Subcutaneous abdominal adipose tissue (tissue), 5 donors: ENCODE results near the gene WDR18.
A peak's percentile ranks its signal among the peaks of the same experiment; 100 is the strongest.

Experiments
- H3K27ac ChIP-seq: one replicate; pipeline ENCODE4 v1.7.0; 2013; ENCODE audit warnings: low read depth, mild to moderate bottlenecking, inconsistent platforms, low read length, moderate library complexity
- H3K27me3 ChIP-seq, 5 donors: one replicate each; pipeline ENCODE4 v1.7.0; 2013; ENCODE audit warnings: low read length in 5 of 5, inconsistent platforms in 1 of 5; ENCODE audit not compliant: control insufficient read depth in 5 of 5, insufficient read depth in 4 of 5
- H3K36me3 ChIP-seq, 5 donors: one replicate each; pipeline ENCODE4 v1.7.0; 2013; ENCODE audit warnings: low read length in 5 of 5; ENCODE audit not compliant: control insufficient read depth in 5 of 5, insufficient read depth in 5 of 5
- H3K4me1 ChIP-seq, 5 donors: one replicate each; pipeline ENCODE4 v1.7.0; 2013; ENCODE audit warnings: low read length in 5 of 5, mild to moderate bottlenecking in 3 of 5, moderate library complexity in 1 of 5; ENCODE audit not compliant: control insufficient read depth in 5 of 5, insufficient read depth in 5 of 5
- H3K4me3 ChIP-seq, 5 donors: one replicate each; pipeline ENCODE4 v1.7.0; 2013; ENCODE audit warnings: low read length in 5 of 5, low read depth in 1 of 5
- H3K9ac ChIP-seq, 5 donors: one replicate each; pipeline ENCODE4 v1.7.0; 2013; ENCODE audit warnings: low read length in 5 of 5, mild to moderate bottlenecking in 4 of 5, moderate library complexity in 3 of 5
- H3K9me3 ChIP-seq, 5 donors: one replicate each; pipeline ENCODE4 v1.7.0; 2013; ENCODE audit warnings: low read length in 5 of 5; ENCODE audit not compliant: control insufficient read depth in 5 of 5
- donor health status: healthy.
- donor health status: healthy.
- donor health status: healthy.
- donor health status: healthy.
- donor health status: healthy.

Gene WDR18

GRCh38 chr19:998064-998463 lies 13.9 kb downstream of the WDR18 start:
- H3K27ac ChIP-seq: no peak overlapping the region
- H3K27me3 ChIP-seq: peaks cover 32 to 50% (median 40%) of the 10 kb centered on the region in 5 donors
- no peak overlapping the region for H3K4me3 ChIP-seq
- H3K9me3 ChIP-seq: no peaks in the 10 kb centered on the region
- peaks cover 0 to 10% (median under 1%) of the 10 kb centered on the region in 5 donors for H3K36me3 ChIP-seq
- H3K9ac ChIP-seq: no peak overlapping the region
- H3K4me1 ChIP-seq: peaks cover 0 to 49% (median 42%) of the 10 kb centered on the region in 5 donors

DNA sequence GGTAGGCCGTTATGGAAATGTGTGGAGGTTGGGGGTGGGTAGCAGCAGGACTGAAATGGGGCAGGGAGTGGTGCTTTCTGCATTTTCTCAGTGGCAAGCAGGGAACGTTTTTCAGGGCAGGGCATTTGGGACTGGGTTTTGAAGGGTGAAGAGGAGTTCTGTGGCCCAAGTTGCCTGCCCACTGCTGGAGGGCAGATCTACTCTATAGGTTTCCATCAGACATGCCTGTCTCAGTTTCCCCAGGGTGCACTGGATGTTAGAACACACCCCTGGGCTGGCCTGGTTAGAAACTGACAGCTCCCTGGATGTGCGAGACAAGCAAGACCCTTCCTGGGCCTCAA lies 15.2 kb downstream of the WDR18 start:
- no peak overlapping the region for H3K4me3 ChIP-seq

DNA sequence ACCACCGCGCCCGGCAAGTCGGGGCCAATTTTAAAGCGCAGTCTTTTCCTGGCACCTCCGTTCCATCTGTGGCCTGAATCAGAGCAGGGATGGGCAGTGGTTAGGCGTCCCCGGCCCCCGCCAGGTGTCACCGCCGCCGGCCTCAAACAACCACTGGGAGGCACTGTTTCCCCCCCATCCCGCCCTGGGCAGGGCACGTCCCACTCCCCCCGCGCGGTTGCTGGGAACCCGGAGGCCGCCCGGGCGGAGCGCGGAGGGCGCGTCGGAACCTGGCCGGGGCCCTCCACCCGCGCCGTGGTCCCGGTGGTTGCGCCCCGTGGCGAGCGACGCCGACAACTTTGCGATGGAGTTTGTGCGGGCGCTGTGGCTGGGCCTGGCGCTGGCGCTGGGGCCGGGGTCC lies 15.9 kb downstream of the WDR18 start, which contains the start of gene GRIN3B:
Gene GRIN3B, plus strand, starts transcription at position 325 of the 400 bp plus-strand sequence. Its CDS starts 19 bp downstream, at position 344.
- H3K9me3 ChIP-seq: no peaks in the 10 kb centered on the region
- H3K9ac ChIP-seq: no peak within 1 kb of the TSS
- H3K4me1 ChIP-seq: peaks cover 0 to 33% (median 22%) of the 10 kb centered on the region in 5 donors
- no peak within 1 kb of the TSS for H3K27ac ChIP-seq
- peaks cover 34 to 52% (median 40%) of the 10 kb centered on the region in 5 donors for H3K27me3 ChIP-seq
- no peaks in the 10 kb centered on the region for H3K36me3 ChIP-seq
- H3K4me3 ChIP-seq: no peak within 1 kb of the TSS

More for the DNA sequence above, 15.2 kb downstream of the WDR18 start:
- peaks cover 34 to 52% (median 40%) of the 10 kb centered on the region in 5 donors for H3K27me3 ChIP-seq
- H3K27ac ChIP-seq: no peak overlapping the region
- peaks cover 0 to 37% (median 29%) of the 10 kb centered on the region in 5 donors for H3K4me1 ChIP-seq
- no peak overlapping the region for H3K9ac ChIP-seq
- H3K9me3 ChIP-seq: no peaks in the 10 kb centered on the region
- peaks cover 0 to 2% (median 0%) of the 10 kb centered on the region in 5 donors for H3K36me3 ChIP-seq

- H3K9me3 ChIP-seq: no peaks in the 10 kb centered on the region
- H3K4me1 ChIP-seq: peaks cover 0 to 26% (median 14%) of the 10 kb centered on the region in 5 donors
- no peak overlapping the region for H3K27ac ChIP-seq
- no peak overlapping the region for H3K9ac ChIP-seq
- peak overlapping the region in 1 of 5 donors; percentile 32 for H3K4me3 ChIP-seq
- no peaks in the 10 kb centered on the region for H3K36me3 ChIP-seq
- peaks cover 33 to 48% (median 35%) of the 10 kb centered on the region in 5 donors for H3K27me3 ChIP-seq
Observed at GRCh38 chr19:1000591-1001537, 16.7 kb downstream of the WDR18 start.

DNA sequence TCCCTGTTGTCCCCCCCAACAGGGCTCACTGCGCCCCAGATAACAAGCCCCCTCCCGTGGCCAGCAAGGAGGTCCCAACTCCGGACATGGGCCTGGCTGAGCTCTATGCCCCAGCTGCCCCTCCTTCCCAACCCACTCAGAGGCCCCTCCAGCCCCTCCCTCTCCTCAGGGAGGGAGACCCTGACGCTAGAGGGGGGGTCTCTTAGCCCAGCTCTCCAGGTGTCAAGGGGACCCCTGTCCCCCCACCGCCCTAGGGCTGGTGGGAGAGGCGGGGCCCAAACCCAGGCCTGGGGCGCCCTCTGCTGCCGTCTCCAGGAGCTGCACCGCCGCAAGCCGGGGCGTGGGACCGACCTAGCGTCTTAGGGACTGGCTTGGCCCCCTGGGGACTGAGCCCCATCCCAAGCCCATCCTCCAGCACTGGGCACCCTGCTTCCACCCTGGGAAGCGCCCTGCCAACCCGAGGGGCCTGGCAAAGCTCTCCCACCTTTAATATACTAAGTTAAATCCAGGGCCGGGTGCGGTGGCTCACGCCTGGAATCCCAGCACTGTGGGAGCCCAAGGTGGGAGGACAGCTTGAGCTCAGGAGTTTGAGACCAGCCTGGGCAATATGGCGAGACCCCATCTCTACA lies 17.5 kb downstream of the WDR18 start:
- peaks cover 0 to 18% (median 7%) of the 10 kb centered on the region in 5 donors for H3K4me1 ChIP-seq
- H3K36me3 ChIP-seq: no peaks in the 10 kb centered on the region
- peak overlapping the region in 1 of 5 donors; percentile 32 for H3K4me3 ChIP-seq
- H3K9me3 ChIP-seq: no peaks in the 10 kb centered on the region
- no peak overlapping the region for H3K27ac ChIP-seq
- H3K9ac ChIP-seq: no peak overlapping the region
- H3K27me3 ChIP-seq: peaks cover 25 to 43% (median 30%) of the 10 kb centered on the region in 5 donors

GRCh38 chr19:1002600-1002999 lies 18.5 kb downstream of the WDR18 start:
- Histone ChIP-seq H3K4me3 (no peak overlapping the region), H3K9ac (no peak overlapping the region), H3K27ac (no peak overlapping the region), H3K4me1 (peaks cover 0 to 16% (median 7%) of the 10 kb centered on the region in 5 donors), H3K27me3 (peaks cover 24 to 38% (median 25%) of the 10 kb centered on the region in 5 donors), H3K36me3 (no peaks in the 10 kb centered on the region), H3K9me3 (no peaks in the 10 kb centered on the region)

DNA sequence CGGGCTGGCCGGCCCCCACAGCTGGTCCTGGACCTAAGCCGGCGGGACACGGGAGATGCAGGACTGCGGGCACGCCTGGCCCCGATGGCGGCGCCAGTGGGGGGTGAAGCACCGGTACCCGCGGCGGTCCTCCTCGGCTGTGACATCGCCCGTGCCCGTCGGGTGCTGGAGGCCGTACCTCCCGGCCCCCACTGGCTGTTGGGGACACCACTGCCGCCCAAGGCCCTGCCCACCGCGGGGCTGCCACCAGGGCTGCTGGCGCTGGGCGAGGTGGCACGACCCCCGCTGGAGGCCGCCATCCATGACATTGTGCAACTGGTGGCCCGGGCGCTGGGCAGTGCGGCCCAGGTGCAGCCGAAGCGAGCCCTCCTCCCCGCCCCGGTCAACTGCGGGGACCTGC lies 19.1 kb downstream of the WDR18 start:
- Histone ChIP-seq H3K9ac (no peak overlapping the region), H3K4me3 (no peak overlapping the region), H3K36me3 (peaks cover 0 to under 1% (median 0%) of the 10 kb centered on the region in 5 donors), H3K4me1 (peaks cover 0 to 16% (median 7%) of the 10 kb centered on the region in 5 donors), H3K9me3 (no peaks in the 10 kb centered on the region), H3K27ac (no peak overlapping the region), H3K27me3 (peaks cover 20 to 31% (median 22%) of the 10 kb centered on the region in 5 donors)

DNA sequence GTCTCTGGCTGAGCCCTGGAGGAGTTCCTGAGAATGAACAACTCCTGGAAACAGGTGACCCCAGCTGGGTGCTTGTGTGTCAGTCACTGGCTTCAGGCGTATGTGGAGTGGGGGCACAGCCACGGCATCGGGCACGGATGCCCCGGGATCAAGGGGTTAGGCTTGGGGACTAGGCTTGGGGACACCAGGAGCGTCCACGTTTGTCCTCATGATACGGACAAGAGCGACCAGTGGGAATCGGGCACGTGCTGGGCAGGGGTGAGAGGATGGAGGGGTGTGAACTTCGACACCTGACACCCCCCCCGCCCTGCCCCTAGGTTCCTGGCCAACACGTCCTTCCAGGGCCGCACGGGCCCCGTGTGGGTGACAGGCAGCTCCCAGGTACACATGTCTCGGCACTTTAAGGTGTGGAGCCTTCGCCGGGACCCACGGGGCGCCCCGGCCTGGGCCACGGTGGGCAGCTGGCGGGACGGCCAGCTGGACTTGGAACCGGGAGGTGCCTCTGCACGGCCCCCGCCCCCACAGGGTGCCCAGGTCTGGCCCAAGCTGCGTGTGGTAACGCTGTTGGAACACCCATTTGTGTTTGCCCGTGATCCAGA lies 20.2 kb downstream of the WDR18 start:
- Histone ChIP-seq H3K9ac (no peak overlapping the region), H3K36me3 (peaks cover 0 to 8% (median 0%) of the 10 kb centered on the region in 5 donors), H3K4me3 (no peak overlapping the region), H3K4me1 (peaks cover 0 to 16% (median 7%) of the 10 kb centered on the region in 5 donors), H3K27me3 (peaks cover 12 to 23% (median 14%) of the 10 kb centered on the region in 5 donors), H3K27ac (no peak overlapping the region), H3K9me3 (no peaks in the 10 kb centered on the region)

DNA sequence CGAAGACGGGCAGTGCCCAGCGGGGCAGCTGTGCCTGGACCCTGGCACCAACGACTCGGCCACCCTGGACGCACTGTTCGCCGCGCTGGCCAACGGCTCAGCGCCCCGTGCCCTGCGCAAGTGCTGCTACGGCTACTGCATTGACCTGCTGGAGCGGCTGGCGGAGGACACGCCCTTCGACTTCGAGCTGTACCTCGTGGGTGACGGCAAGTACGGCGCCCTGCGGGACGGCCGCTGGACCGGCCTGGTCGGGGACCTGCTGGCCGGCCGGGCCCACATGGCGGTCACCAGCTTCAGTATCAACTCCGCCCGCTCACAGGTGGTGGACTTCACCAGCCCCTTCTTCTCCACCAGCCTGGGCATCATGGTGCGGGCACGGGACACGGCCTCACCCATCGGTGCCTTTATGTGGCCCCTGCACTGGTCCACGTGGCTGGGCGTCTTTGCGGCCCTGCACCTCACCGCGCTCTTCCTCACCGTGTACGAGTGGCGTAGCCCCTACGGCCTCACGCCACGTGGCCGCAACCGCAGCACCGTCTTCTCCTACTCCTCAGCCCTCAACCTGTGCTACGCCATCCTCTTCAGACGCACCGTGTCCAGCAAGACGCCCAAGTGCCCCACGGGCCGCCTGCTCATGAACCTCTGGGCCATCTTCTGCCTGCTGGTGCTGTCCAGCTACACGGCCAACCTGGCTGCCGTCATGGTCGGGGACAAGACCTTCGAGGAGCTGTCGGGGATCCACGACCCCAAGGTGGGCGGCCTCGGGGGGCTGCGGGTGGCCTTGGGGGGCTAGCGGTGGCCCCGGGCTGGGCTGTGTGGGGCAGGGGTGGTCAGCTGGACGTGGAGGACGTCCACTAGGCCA lies 20.9 kb downstream of the WDR18 start:
- no peak overlapping the region for H3K9ac ChIP-seq
- peaks cover 9 to 21% (median 11%) of the 10 kb centered on the region in 5 donors for H3K27me3 ChIP-seq
- no peak overlapping the region for H3K4me3 ChIP-seq
- H3K36me3 ChIP-seq: peaks cover 0 to 15% (median 6%) of the 10 kb centered on the region in 5 donors
- peaks cover 0 to 15% (median 12%) of the 10 kb centered on the region in 5 donors for H3K4me1 ChIP-seq
- no peak overlapping the region for H3K27ac ChIP-seq
- no peaks in the 10 kb centered on the region for H3K9me3 ChIP-seq
